Measurements from ENCODE around the gene GAREM1.

DNA sequence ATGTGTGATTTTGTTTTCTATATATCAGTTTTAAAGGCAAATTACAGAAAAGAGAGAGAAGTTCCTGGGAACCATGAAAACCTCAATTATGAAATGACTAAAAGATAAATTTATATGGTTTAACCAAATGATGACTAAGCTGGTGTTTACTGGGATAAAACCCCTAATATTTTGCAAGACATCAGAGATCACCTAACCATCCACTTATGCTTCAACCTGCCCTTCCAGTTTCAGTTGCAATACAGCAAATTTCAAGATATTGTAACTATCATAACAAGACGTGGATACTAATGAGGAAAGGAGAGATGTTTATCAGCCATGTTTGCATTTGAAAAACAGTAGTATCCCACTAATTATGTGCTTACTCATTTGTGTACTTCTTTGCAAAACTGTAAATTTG lies 108.2 kb downstream of the GAREM1 start:
- TF ChIP-seq, protein P1, sequence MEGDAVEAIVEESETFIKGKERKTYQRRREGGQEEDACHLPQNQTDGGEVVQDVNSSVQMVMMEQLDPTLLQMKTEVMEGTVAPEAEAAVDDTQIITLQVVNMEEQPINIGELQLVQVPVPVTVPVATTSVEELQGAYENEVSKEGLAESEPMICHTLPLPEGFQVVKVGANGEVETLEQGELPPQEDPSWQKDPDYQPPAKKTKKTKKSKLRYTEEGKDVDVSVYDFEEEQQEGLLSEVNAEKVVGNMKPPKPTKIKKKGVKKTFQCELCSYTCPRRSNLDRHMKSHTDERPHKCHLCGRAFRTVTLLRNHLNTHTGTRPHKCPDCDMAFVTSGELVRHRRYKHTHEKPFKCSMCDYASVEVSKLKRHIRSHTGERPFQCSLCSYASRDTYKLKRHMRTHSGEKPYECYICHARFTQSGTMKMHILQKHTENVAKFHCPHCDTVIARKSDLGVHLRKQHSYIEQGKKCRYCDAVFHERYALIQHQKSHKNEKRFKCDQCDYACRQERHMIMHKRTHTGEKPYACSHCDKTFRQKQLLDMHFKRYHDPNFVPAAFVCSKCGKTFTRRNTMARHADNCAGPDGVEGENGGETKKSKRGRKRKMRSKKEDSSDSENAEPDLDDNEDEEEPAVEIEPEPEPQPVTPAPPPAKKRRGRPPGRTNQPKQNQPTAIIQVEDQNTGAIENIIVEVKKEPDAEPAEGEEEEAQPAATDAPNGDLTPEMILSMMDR (conservative IDR thresholded peaks at IDR 0.05): no peak
- TF ChIP-seq EZH2 (IDR thresholded peaks at IDR 0.05; ENCODE audit: low read depth): no peak

Measured in PC-9 (cell line).